IPS-11a (cell line): ENCODE data around the gene WWP2.
"Not testable (repeated sequence)": the region's sequence is repeated elsewhere in the genome, so short reads cannot be mapped to it uniquely, and the experiment has no call there.

ENCODE experiments used
- H3K4me3 ChIP-seq: one replicate; pipeline ENCODE4 v1.5.1; 2013; ENCODE audit warnings: low read depth, low read length, control low read depth

WWP2 gene

DNA sequence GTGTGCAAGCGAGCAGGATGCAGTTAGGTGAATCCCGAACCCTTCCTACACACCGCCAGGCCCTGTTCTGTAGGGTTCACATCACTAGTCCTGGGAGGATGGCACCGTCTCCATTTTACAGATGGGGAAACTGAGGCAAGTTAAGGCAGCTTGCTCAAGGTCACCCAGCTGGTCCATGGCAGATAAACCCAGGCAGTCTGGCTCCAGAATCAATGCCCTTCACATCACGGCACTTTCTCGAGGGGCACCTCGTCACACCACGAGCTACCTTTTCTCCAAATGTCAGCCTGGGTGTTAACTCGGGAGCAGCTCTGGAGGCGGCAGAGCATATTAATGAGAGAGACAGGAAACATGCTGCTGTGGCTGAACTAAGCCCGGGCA, 16.9 kb upstream of the WWP2 start:
- H3K4me3 ChIP-seq = no peak overlapping the region

DNA sequence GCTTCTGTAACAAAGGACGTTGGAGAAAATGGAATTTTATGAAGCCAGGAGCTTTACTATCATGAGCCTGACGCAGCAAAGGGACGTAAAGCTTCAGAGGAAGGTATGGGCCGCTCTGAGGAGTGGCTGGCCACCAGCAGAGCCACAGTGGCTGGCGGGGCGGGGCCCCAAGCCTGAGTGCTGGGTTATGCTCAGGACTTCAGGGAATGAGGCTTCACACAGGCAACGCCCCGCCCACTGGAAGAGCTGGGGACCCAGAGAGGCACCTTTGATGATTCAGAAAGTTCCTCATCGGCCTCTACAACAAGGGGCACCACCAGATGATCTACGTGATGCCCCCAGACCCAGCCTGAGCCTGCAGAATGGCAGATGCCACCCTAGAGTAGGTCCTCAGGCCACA, 16.2 kb upstream of the WWP2 start:
- no peak overlapping the region for H3K4me3 ChIP-seq

GRCh38 chr16:69747115-69747514, 15.0 kb upstream of the WWP2 start:
- H3K4me3 ChIP-seq = no peak overlapping the region

DNA sequence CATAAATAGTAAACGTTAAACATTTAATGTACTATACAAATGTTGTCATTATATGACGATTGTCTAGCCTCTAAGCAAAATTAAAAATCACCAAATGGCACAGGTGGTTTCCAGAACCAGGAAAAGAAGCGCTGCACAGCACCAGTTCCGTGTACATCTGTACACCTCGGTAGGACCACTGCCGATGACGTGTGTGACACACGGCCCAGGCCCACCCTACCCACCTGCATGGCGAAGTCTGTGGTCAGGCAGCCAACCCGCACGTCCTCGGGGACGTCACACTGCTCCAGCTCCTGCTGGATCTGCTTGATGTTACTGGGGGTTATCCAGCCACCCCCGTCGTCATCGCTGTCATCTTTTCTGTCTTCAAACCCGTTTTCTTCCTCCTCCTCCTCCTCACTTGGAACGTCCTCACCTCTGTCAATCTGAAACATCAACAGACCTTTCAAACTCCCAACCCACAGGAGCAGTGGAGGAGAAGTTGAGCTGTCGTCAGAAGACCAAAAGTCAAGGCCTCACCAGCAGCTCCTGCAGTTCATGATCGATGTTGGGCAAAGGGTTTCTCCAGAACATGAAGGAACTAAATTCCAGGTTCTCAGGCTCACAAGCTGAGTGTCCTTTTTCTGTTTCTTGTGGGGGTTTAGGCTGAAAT, 13.3 kb upstream of the WWP2 start:
- H3K4me3 ChIP-seq = no peak overlapping the region

- H3K4me3 ChIP-seq = peak overlapping the region; percentile 90
Measured at GRCh38 chr16:69754143-69754468, 8.0 kb upstream of the WWP2 start.

DNA sequence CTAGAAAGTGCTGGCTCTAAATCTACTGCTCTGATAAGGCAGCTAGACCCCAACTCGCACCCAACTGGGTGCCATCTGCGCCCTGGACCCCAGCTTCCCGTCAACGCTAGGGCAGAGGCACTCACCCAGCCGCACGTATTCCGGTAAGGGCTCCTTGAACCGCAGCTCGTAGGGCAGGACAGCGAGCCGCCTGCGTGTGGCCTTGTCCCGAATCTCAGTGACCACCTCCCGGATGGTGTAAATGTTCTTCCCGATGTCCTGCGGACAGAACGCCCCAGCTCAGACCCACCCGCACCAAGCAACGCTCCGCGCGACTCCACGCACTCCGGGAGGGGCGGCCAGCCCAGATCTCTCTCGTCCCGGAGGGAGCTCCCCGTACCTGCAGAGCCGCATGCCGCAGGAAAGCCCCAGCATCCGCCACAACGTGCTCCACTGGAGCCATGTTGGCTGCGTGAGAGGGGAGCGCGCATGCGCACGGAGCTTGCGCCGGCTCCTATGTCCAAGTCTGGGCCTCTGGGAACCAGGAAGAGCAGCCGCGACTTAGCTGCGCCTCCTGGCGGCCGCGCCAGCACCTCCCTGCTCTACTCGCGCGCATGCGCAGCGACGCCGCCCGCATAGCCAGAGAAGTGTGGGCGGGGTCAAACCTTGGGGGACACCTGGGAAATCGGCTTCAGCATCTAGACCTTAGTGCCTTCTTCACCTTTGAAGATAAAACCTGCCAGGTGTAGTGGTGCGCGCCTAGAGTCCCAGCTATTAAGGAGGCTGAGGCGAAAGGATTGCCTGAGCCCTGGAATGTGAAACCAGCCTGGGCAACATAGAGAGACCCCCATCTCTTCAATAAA, 7.4 kb upstream of the WWP2 start, which contains the start of gene NOB1:
Gene NOB1, minus strand, starts transcription at position 458 of the 842 bp plus-strand sequence. Its CDS starts 16 bp downstream, at position 442.
- H3K4me3 ChIP-seq = peak within 1 kb of the TSS; percentile 90

GRCh38 chr16:69756705-69757104, 5.4 kb upstream of the WWP2 start:
- no peak overlapping the region for H3K4me3 ChIP-seq

DNA sequence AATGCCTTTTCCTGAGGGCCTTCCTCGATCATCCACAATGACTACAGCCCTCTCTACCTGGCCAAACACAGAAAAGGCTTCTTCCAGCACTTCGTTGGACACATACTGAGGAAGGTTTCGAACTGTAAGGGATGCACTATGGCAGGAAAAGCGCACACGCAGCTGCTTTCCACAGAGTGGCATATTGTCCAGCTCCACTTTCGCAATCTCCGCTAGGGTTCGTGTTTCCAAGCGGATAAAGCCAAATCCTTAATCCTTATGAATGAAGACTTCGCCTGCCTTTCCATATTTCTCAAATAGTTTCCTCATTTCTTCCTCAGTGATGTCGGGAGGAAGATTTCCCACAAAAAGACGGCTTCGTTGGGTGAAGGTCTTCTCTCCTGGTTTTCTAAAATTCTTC, 4.8 kb upstream of the WWP2 start:
- not testable (repeated sequence) for H3K4me3 ChIP-seq

GRCh38 chr16:69762814-69763598, 874 bp downstream of the WWP2 start:
- peak overlapping the region; percentile 82 for H3K4me3 ChIP-seq

GRCh38 chr16:69763599-69763942, 1.4 kb downstream of the WWP2 start:
- H3K4me3 ChIP-seq = no peak overlapping the region

DNA sequence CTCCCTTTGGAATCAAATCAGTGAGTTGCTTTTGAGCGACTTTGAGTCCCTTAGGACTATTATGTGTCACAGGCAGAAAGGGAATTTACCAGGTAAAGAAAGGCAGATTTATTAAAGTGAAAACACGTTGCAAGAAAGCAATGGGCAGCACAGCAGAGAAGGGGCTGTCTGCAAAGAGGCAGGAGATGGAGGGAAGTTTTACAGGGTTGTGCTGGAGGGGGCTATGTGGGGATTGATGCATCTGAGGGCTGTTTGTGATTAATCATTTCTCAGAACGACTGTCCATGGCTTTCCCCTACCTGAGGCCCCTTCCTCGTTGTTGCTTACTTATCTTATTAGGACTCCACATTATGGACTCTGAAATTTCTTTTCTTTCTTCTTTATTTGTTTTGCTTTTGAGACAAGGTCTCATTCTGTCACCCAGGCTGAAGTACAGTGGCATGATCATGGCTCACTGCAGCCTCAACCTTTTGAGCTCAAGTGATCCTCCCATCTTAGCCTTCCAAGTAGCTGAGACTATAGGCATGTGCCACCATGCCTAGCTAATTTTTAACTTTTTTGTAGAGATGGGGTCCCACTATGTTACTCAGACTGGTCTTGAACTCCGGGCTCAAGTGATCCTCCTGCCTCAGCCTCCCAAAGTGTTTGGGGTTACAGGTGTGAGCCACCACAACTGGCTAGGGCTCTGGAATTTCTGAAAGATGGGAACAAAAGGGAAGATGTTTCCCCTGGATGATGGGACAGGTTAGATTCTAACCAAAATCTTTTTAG, 5.5 kb downstream of the WWP2 start:
- H3K4me3 ChIP-seq = no peak overlapping the region

GRCh38 chr16:69768666-69769065, 6.5 kb downstream of the WWP2 start:
- H3K4me3 ChIP-seq = no peak overlapping the region

DNA sequence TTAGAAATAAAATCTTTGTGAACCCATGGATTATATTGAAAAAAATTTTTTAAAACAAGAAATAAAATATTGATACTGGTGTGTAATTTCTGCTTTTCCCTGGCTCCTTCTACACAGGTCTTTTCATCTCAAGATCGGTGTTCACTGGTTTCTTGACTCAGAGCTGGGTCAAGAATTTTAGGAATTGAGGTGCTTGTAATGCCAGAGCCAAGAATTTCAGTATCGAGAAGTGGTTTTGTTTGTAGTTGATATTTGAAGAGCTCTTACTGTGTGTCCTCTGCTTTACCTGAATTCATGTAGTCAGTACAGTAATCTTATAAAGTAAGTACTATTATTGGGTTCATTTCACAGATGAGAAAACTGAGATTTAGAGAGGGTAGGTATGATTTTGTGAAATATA, 7.3 kb downstream of the WWP2 start:
- no peak overlapping the region for H3K4me3 ChIP-seq

DNA sequence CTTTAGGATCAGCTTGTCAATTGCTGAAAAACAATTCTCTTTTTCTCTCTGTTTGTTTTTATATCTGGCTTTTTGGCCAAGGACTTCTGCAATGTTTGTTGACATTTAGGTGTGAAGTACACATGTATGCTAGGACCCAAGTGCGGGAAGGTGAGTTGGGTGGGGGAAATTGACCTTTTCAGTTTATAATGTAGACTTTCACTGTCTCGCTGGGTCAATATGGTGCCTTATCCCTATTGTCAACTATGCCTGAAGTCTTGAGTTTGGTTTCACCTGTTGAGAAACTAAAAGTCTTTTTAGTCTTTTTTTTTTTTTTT, 9.5 kb downstream of the WWP2 start:
- no peak overlapping the region for H3K4me3 ChIP-seq

- no peak overlapping the region for H3K4me3 ChIP-seq
Measured at GRCh38 chr16:69773260-69773947, 11.3 kb downstream of the WWP2 start.

- H3K4me3 ChIP-seq = no peak overlapping the region
Measured at GRCh38 chr16:69775563-69775962, 13.4 kb downstream of the WWP2 start.

DNA sequence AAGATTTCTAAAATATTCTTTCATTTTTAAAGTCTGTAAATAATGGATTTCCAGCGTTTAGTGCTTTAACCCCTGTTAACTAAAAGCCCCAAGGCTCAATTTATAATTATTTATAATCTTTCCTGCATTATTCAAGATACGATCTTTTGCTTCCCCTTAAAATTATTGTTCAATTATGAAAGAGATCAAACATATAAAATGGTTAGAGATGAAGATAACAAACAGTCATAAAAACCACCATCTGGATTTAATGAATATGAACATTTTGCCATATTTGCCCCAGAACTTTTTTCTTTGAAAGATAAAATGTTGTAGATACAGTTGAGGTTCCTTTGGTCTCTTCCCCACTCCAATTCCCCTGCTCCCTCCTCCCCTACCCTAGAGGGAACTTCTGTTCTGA, 17.6 kb downstream of the WWP2 start:
- H3K4me3 ChIP-seq = no peak overlapping the region

GRCh38 chr16:69781118-69781517, 19.0 kb downstream of the WWP2 start:
- no peak overlapping the region for H3K4me3 ChIP-seq

GRCh38 chr16:69784586-69784985, 22.5 kb downstream of the WWP2 start:
- no peak overlapping the region for H3K4me3 ChIP-seq

- no peak overlapping the region for H3K4me3 ChIP-seq
Measured at GRCh38 chr16:69787883-69788282, 25.8 kb downstream of the WWP2 start.

- not testable (repeated sequence) for H3K4me3 ChIP-seq
Measured at GRCh38 chr16:69791391-69791847, 29.3 kb downstream of the WWP2 start.
